HEK293 (cell line): ENCODE data around the gene TUT1.

Experiments
- CTCF ChIA-PET: fragments of 350-600 bp; formaldehyde crosslinking; extraction: SDS; loops from one replicate; lab custom pipeline; 2021; ENCODE audit warnings: antibody characterized with exemption; lab: Yijun Ruan, JAX
- POLR2A ChIA-PET: fragments of 300-600 bp; formaldehyde crosslinking; extraction: SDS; loops from one replicate; lab custom pipeline; 2020; ENCODE audit warnings: antibody characterized with exemption, inconsistent platforms; lab: Yijun Ruan, JAX
- H3K27ac ChIP-seq: fragments of 200-500 bp; sonication (Bioruptor generic); 2 replicates; pipeline ENCODE4 v1.5.1; 2014; ENCODE audit warnings: low read depth, low read length, control low read depth, inconsistent platforms; ENCODE audit errors: extremely low read depth
- H3K36me3 ChIP-seq, 2 experiments: fragments of 200-500 bp in 1 of 2; sonication (Bioruptor generic) in 1 of 2; 1 replicate in 1 of 2; 2 replicates in 1 of 2; pipeline ENCODE4 v1.5.1; 2014 to 2017; ENCODE audit warnings: inconsistent platforms in 2 of 2, low read length in 2 of 2; ENCODE audit not compliant: control insufficient read depth in 2 of 2, insufficient read depth in 1 of 2
- H3K4me1 ChIP-seq: fragments of 200-500 bp; sonication (Bioruptor generic); 2 replicates; pipeline ENCODE4 v1.5.1; 2014; ENCODE audit warnings: mild to moderate bottlenecking, low read length, inconsistent platforms; ENCODE audit not compliant: control insufficient read depth, insufficient read depth
- H3K4me3 ChIP-seq: 2 replicates; pipeline ENCODE4 v1.5.1; 2011; ENCODE audit warnings: low read depth, mild to moderate bottlenecking, control low read depth, low read length, moderate library complexity
- H3K9me3 ChIP-seq: fragments of 200-500 bp; sonication (Bioruptor generic); 2 replicates; pipeline ENCODE4 v1.5.1; 2014; ENCODE audit warnings: low read depth, low read length, inconsistent platforms; ENCODE audit not compliant: control insufficient read depth, insufficient read depth
- AEBP2 ChIP-seq: fragments of 450-650 bp; formaldehyde crosslinking; IDR thresholded peaks from 2 replicates; pipeline ENCODE4 v1.5.1; 2016; ENCODE audit warnings: missing biosample characterization, missing genetic modification characterization, borderline replicate concordance
- BCL11A ChIP-seq: fragments of 450-650 bp; formaldehyde crosslinking; IDR thresholded peaks from 2 replicates; pipeline ENCODE4 v1.5.1; 2016; ENCODE audit warnings: low read depth, missing biosample characterization, missing genetic modification characterization
- BCL11B ChIP-seq: fragments of 450-650 bp; formaldehyde crosslinking; IDR thresholded peaks from 2 replicates; pipeline ENCODE4 v1.5.1; 2016; ENCODE audit warnings: low read depth, missing biosample characterization, missing genetic modification characterization
- EGR2 ChIP-seq: fragments of 450-650 bp; formaldehyde crosslinking; IDR thresholded peaks from 2 replicates; pipeline ENCODE4 v1.5.1; 2016; ENCODE audit warnings: low read depth, missing biosample characterization, missing genetic modification characterization
- GLIS1 ChIP-seq: fragments of 450-650 bp; formaldehyde crosslinking; IDR thresholded peaks from 2 replicates; pipeline ENCODE4 v1.5.1; 2016; ENCODE audit warnings: missing biosample characterization, missing genetic modification characterization
- GLIS2 ChIP-seq: fragments of 450-650 bp; formaldehyde crosslinking; IDR thresholded peaks from 2 replicates; pipeline ENCODE4 v1.5.1; 2016; ENCODE audit warnings: missing biosample characterization, missing genetic modification characterization
- IKZF3 ChIP-seq: fragments of 450-650 bp; IDR thresholded peaks from 2 replicates; pipeline ENCODE4 v1.5.0; 2018; ENCODE audit warnings: missing biosample characterization, mild to moderate bottlenecking, missing genetic modification characterization, moderate library complexity
- KLF10 ChIP-seq: fragments of 450-650 bp; IDR thresholded peaks from 2 replicates; pipeline ENCODE4 v1.5.1; 2018; ENCODE audit warnings: missing biosample characterization, mild to moderate bottlenecking, missing genetic modification characterization
- KLF8 ChIP-seq: fragments of 450-650 bp; formaldehyde crosslinking; IDR thresholded peaks from 2 replicates; pipeline ENCODE4 v1.5.1; 2016; ENCODE audit warnings: missing biosample characterization, missing genetic modification characterization
- PATZ1 ChIP-seq: fragments of 450-650 bp; formaldehyde crosslinking; IDR thresholded peaks from 2 replicates; pipeline ENCODE4 v1.5.1; 2016; ENCODE audit warnings: missing biosample characterization, missing genetic modification characterization
- SALL2 ChIP-seq: fragments of 450-650 bp; formaldehyde crosslinking; IDR thresholded peaks from 2 replicates; pipeline ENCODE4 v1.5.0; 2017; ENCODE audit warnings: missing biosample characterization, mild to moderate bottlenecking, missing genetic modification characterization, borderline replicate concordance
- ZBTB8A ChIP-seq: fragments of 450-650 bp; formaldehyde crosslinking; IDR thresholded peaks from 2 replicates; pipeline ENCODE4 v1.5.1; 2016; ENCODE audit warnings: missing biosample characterization, missing genetic modification characterization
- ZFHX2 ChIP-seq: fragments of 450-650 bp; formaldehyde crosslinking; conservative IDR thresholded peaks from 2 replicates; pipeline ENCODE4 v1.5.1; 2016; ENCODE audit warnings: missing biosample characterization, missing genetic modification characterization
- ZFP3 ChIP-seq: fragments of 450-650 bp; formaldehyde crosslinking; IDR thresholded peaks from 2 replicates; pipeline ENCODE4 v1.5.1; 2016; ENCODE audit warnings: low read depth, missing biosample characterization, missing genetic modification characterization
- ZNF121 ChIP-seq: fragments of 450-650 bp; formaldehyde crosslinking; IDR thresholded peaks from 2 replicates; pipeline ENCODE4 v1.5.1; 2016; ENCODE audit warnings: missing biosample characterization, missing genetic modification characterization
- ZNF157 ChIP-seq: fragments of 450-650 bp; formaldehyde crosslinking; IDR thresholded peaks from 2 replicates; pipeline ENCODE4 v1.5.1; 2016; ENCODE audit warnings: missing biosample characterization, missing genetic modification characterization
- ZNF292 ChIP-seq: fragments of 450-650 bp; formaldehyde crosslinking; IDR thresholded peaks from 2 replicates; pipeline ENCODE4 v1.5.1; 2016; ENCODE audit warnings: low read depth, missing biosample characterization, missing genetic modification characterization, borderline replicate concordance
- ZNF596 ChIP-seq: fragments of 450-650 bp; IDR thresholded peaks from 2 replicates; pipeline ENCODE4 v1.5.0; 2018; ENCODE audit warnings: missing biosample characterization, mild to moderate bottlenecking, missing genetic modification characterization, moderate library complexity
- ZNF670 ChIP-seq: fragments of 450-650 bp; formaldehyde crosslinking; IDR thresholded peaks from 2 replicates; pipeline ENCODE4 v1.5.1; 2016; ENCODE audit warnings: missing biosample characterization, missing genetic modification characterization, low read depth
- ZNF692 ChIP-seq: fragments of 450-650 bp; formaldehyde crosslinking; IDR thresholded peaks from 2 replicates; pipeline ENCODE4 v1.5.1; 2016; ENCODE audit warnings: missing biosample characterization, missing genetic modification characterization
- ZNF701 ChIP-seq: fragments of 450-650 bp; formaldehyde crosslinking; IDR thresholded peaks from 2 replicates; pipeline ENCODE4 v1.5.1; 2016; ENCODE audit warnings: missing biosample characterization, missing genetic modification characterization
- ZNF747 ChIP-seq: fragments of 450-650 bp; formaldehyde crosslinking; IDR thresholded peaks from 2 replicates; pipeline ENCODE4 v1.5.1; 2016; ENCODE audit warnings: missing biosample characterization, missing genetic modification characterization
- ZXDB ChIP-seq: fragments of 450-650 bp; formaldehyde crosslinking; IDR thresholded peaks from 2 replicates; pipeline ENCODE4 v1.5.1; 2016; ENCODE audit warnings: missing biosample characterization, missing genetic modification characterization
- TF ChIP-seq, protein P1 (sequence below): fragments of 450-650 bp; formaldehyde crosslinking; IDR thresholded peaks from 2 replicates; pipeline ENCODE4 v1.5.1; 2016; ENCODE audit warnings: missing biosample characterization, missing genetic modification characterization
- TF ChIP-seq, protein P2 (sequence below): fragments of 450-650 bp; formaldehyde crosslinking; IDR thresholded peaks from 2 replicates; pipeline ENCODE4 v1.5.1; 2016; ENCODE audit warnings: missing biosample characterization, missing genetic modification characterization
- TF ChIP-seq, protein P3 (sequence below): fragments of 450-650 bp; formaldehyde crosslinking; optimal IDR thresholded peaks from 2 replicates; pipeline ENCODE3; 2016; ENCODE audit warnings: missing biosample characterization, mild to moderate bottlenecking, missing genetic modification characterization

TUT1 gene

DNA sequence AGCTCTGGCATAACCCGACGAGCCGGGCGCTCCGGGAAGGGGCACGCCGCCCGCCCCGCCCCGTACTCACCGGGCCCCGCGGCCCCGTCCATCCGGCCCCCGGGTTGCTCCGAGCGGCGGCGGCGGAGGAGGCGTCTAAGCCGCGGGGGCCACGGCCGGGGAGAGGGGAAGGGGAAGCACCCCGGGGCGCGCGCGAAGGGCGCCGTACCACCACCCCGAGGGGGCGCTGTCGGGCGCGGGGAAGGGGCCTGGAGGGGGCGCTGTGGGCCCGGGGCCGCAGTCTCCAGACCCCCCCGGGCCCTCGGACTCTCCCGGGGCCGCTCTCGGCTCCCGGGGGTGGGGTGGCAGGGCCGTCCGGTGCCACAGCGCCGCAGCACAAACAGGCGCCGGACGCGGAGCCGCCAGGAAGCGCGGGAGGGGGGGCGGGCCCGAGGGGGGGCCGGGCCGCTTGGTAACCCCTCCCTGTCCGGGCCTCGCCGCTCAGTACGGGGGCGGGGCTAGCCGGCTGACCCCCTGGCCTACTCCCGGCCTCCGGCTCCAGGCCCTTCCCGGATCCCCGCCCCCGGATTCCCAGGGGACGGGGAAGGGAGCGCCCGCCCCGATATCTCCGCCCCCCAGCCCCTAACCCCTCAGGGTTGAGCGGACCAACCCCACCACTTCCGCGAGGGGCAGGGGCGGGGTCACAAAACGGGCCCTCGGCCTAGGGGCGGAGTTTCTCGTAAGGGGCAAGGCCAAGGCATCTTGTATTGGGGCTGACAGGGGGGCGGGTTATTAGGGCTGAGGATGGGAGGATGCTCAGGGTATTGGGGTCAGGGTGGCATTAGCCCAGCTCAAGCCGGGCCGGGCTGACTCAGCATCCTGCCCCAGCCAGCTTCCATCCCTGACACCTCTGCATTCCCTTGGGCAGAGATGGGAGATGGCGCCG lies 21.3 kb upstream of the TUT1 start, which contains the start of the genes EML3 and ROM1:
Gene EML3, minus strand, starts transcription at position 410 of the 925 bp plus-strand sequence. Its CDS starts 318 bp downstream, at position 92.
Gene ROM1, plus strand, starts transcription at position 892 of the 925 bp plus-strand sequence. Its CDS starts 25 bp downstream, at position 917.
- POLR2A ChIA-PET, result interaction anchor here (0.7 to 4.1 kb wide), 11 partner anchors 9 to 243 kb away, joined by 3 to 31 read pairs (median 5); partner anchors contain the start of genes B3GAT3, EEF1G, HNRNPUL2 and INTS5
- TF ChIP-seq ZNF692 (tag by site-specific recombination), result no peak
- TF ChIP-seq KLF10, result no peak
- TF ChIP-seq EGR2, result no peak
- TF ChIP-seq KLF8, result peak; percentile 40; the same call in 1 of the 2 replicates
- TF ChIP-seq GLIS1, result peak; percentile 64; the same call in 1 of the 2 replicates
- no peak for TF ChIP-seq ZNF157
- TF ChIP-seq PATZ1 (tag by site-specific recombination), result peak; percentile 79
- TF ChIP-seq BCL11B (tag by site-specific recombination), result no peak
- peak; percentile 8; the same call in 1 of the 2 replicates for TF ChIP-seq ZFHX2 (tag by site-specific recombination)
- TF ChIP-seq GLIS2 (tag by site-specific recombination), result peak; percentile 69
- TF ChIP-seq, protein P1, sequence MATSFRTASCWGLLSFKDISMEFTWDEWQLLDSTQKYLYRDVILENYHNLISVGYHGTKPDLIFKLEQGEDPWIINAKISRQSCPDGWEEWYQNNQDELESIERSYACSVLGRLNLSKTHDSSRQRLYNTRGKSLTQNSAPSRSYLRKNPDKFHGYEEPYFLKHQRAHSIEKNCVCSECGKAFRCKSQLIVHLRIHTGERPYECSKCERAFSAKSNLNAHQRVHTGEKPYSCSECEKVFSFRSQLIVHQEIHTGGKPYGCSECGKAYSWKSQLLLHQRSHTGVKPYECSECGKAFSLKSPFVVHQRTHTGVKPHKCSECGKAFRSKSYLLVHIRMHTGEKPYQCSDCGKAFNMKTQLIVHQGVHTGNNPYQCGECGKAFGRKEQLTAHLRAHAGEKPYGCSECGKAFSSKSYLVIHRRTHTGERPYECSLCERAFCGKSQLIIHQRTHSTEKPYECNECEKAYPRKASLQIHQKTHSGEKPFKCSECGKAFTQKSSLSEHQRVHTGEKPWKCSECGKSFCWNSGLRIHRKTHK, result no peak
- TF ChIP-seq ZNF292, result no peak
- TF ChIP-seq, protein P2, sequence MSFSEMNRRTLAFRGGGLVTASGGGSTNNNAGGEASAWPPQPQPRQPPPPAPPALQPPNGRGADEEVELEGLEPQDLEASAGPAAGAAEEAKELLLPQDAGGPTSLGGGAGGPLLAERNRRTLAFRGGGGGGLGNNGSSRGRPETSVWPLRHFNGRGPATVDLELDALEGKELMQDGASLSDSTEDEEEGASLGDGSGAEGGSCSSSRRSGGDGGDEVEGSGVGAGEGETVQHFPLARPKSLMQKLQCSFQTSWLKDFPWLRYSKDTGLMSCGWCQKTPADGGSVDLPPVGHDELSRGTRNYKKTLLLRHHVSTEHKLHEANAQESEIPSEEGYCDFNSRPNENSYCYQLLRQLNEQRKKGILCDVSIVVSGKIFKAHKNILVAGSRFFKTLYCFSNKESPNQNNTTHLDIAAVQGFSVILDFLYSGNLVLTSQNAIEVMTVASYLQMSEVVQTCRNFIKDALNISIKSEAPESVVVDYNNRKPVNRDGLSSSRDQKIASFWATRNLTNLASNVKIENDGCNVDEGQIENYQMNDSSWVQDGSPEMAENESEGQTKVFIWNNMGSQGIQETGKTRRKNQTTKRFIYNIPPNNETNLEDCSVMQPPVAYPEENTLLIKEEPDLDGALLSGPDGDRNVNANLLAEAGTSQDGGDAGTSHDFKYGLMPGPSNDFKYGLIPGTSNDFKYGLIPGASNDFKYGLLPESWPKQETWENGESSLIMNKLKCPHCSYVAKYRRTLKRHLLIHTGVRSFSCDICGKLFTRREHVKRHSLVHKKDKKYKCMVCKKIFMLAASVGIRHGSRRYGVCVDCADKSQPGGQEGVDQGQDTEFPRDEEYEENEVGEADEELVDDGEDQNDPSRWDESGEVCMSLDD, result no peak
- TF ChIP-seq ZNF121 (tag by site-specific recombination), result no peak
- TF ChIP-seq ZNF747 (tag by site-specific recombination), result no peak
- TF ChIP-seq ZXDB (tag by site-specific recombination), result peak; percentile 26; the same call in 1 of the 2 replicates
- TF ChIP-seq ZBTB8A (tag by site-specific recombination), result peak; percentile 79
- no peak for TF ChIP-seq AEBP2 (tag by site-specific recombination)
- no peak for TF ChIP-seq ZNF670 (tag by site-specific recombination)
- TF ChIP-seq BCL11A, result no peak
- TF ChIP-seq SALL2 (tag by site-specific recombination), result no peak
- TF ChIP-seq, protein P3, sequence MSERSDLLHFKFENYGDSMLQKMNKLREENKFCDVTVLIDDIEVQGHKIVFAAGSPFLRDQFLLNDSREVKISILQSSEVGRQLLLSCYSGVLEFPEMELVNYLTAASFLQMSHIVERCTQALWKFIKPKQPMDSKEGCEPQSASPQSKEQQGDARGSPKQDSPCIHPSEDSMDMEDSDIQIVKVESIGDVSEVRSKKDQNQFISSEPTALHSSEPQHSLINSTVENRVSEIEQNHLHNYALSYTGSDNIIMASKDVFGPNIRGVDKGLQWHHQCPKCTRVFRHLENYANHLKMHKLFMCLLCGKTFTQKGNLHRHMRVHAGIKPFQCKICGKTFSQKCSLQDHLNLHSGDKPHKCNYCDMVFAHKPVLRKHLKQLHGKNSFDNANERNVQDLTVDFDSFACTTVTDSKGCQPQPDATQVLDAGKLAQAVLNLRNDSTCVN (tag by site-specific recombination), result peak; percentile 39
- TF ChIP-seq ZNF701, result no peak
- TF ChIP-seq ZNF596 (tag by site-specific recombination), result no peak
- no peak for TF ChIP-seq ZFP3 (tag by site-specific recombination)
- peak; percentile 79 for TF ChIP-seq IKZF3 (tag by site-specific recombination)

More for the DNA sequence above, 21.3 kb upstream of the TUT1 start, which contains the start of the genes EML3 and ROM1:
- peak within 1 kb of the TSS; percentile 64 for H3K27ac ChIP-seq
- H3K4me3 ChIP-seq, result peak within 1 kb of the TSS; percentile 55
- H3K4me1 ChIP-seq, result no peaks in the 10 kb centered on the region
- CTCF ChIA-PET, result interaction anchor here (0.5 to 3.2 kb wide), 17 partner anchors 9 to 218 kb away, joined by 3 to 19 read pairs (median 4); partner anchors contain the start of genes B3GAT3, MTA2 and TUT1
- H3K9me3 ChIP-seq, result no peaks in the 10 kb centered on the region
- H3K36me3 ChIP-seq, result peaks cover 0 to 55% of the 10 kb centered on the region in 2 experiments; a peak in 2 of 3 replicates
